Occipital lobe (tissue), 2 donors: ENCODE measurements around the gene AMOTL1. TPM values are rescaled to one million over a fixed set of nuclear protein-coding genes. Genes with fewer than 3 reads are reported as not detected.

Experiments used
- DNase-seq: peaks from one replicate; lab custom pipeline; 2025; lab: John Stamatoyannopoulos, UW
- total RNA-seq: library from RNA; depleted of rRNA; stranded (reverse); fragments of >200 nt; gene quantifications from one replicate; pipeline ENCODE4 v1.2.3, GENCODE V29; 2014

The AMOTL1 gene
- total RNA-seq, 1 donor from 2014 or later: 34.6 TPM

GRCh38 chr11:94815705-94816344, 47.7 kb downstream of the AMOTL1 start:
- DNase-seq: no peak

DNA sequence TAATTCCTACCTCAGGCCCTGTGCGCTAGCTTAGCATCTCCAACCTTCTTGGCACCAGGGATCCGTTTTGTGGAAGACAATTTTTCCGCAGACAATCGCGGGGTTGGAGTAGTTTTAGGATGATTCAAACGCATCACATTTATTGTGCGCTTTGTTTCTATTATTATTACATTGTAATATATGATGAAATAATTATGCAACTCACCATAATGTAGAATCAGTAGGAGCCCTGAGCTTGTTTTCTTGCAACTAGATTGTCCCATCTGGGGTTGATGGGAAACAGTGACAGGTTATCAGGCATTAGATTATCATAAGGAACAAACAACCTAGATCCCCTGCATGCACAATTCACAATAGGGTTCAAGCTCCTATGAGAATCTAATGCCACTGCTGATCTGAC, 52.3 kb downstream of the AMOTL1 start:
- DNase-seq: no peak

DNA sequence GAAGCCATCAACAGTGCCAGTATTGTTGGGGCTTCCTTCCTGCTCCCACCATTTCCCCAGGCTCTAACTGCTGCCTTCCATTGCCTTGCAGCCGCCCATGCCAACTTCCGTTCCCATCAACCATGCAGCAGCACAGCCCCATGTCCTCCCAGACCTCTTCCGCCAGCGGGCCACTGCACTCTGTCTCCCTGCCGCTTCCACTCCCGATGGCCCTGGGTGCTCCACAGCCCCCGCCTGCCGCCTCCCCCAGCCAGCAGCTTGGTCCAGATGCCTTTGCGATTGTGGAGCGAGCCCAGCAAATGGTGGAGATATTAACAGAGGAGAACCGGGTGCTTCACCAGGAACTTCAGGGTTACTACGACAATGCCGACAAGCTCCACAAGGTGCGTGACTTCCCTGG, 53.3 kb downstream of the AMOTL1 start:
- no peak for DNase-seq

GRCh38 chr11:94822080-94822479, 53.9 kb downstream of the AMOTL1 start:
- no peak for DNase-seq

GRCh38 chr11:94823102-94823732, 55.1 kb downstream of the AMOTL1 start:
- DNase-seq: no peak

DNA sequence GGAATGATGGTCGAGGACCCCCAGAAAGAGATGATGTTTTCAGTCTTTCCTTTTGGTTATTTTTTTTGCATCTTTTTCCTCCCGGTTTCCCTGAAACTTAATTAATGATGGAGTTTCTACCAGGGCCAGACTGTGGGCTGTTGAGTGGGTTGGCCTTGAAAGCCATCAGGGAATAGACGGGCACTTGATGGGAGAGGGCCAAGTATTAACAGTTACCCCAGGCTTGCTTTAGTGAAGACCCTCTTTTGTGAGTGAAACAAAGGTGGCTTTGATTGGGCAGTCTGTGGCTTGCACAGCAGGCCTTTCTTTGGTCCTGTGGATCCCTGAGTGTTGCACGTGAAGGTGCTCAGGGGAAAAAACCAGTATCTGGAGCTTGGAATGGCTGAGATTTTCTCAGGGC, 56.9 kb downstream of the AMOTL1 start:
- DNase-seq: no peak

- no peak for DNase-seq
Measured at GRCh38 chr11:94825481-94825880, 57.3 kb downstream of the AMOTL1 start.

GRCh38 chr11:94826415-94826814, 58.3 kb downstream of the AMOTL1 start:
- no peak for DNase-seq

DNA sequence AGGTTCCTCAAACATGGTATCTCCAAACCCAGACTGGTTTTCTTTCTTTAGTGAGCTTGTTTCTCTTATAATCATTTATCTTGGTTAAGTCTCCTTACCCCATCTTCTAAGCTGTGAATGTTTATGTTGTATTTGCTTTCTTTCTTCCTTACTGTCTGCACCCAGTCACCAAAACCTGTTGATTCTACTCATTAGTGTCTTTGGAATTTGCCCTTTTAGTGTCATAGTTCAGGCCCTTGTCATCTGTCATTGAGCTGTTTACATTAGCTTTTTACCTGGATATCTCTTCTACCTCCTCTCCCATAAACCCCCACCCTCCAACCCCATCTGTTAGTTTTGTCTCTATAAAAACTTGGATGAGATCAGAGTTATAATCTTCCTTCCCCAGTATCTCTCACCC, 59.9 kb downstream of the AMOTL1 start:
- DNase-seq: no peak

- DNase-seq: no peak
Measured at GRCh38 chr11:94830722-94831510, 62.8 kb downstream of the AMOTL1 start.

DNA sequence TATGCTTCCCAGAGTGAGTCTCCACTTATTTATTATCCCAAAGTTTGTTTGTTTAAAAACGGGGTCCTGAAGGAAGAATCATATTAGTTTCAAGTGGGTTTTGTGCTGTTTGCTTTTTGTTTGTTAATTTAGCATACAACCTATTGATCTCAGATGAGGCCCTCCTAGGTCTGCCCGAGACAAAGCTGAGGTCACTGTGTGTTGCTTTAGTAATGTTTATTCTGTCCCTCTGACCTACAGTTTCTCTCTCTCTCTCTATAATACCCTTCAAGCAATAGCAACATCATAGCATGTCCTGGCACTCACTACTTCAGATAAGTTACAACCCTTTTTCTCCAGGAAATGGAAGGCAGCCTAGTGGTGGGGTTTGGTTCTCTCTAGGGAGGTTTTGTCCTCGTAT, 63.4 kb downstream of the AMOTL1 start:
- DNase-seq: no peak

- DNase-seq: no peak
Measured at GRCh38 chr11:94832604-94833235, 64.6 kb downstream of the AMOTL1 start.

GRCh38 chr11:94834911-94835593, 66.9 kb downstream of the AMOTL1 start:
- DNase-seq: no peak

DNA sequence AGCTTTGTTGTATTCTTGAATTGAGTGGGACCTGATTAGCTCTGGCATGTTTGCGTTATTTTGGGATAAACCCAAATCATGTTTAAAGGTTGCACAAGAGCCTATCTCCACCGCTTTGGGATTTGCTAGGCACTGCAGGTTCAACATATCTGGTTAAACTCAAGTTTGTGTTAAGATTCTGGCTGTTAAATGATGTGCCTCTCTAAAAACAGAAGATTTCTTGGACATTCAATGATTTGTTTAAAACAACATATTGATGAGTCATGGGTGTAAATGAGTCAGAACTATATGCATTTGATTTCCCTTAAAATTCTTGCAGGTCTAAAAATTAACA, 67.4 kb downstream of the AMOTL1 start:
- no peak for DNase-seq

GRCh38 chr11:94837317-94837716, 69.2 kb downstream of the AMOTL1 start:
- no peak for DNase-seq

DNA sequence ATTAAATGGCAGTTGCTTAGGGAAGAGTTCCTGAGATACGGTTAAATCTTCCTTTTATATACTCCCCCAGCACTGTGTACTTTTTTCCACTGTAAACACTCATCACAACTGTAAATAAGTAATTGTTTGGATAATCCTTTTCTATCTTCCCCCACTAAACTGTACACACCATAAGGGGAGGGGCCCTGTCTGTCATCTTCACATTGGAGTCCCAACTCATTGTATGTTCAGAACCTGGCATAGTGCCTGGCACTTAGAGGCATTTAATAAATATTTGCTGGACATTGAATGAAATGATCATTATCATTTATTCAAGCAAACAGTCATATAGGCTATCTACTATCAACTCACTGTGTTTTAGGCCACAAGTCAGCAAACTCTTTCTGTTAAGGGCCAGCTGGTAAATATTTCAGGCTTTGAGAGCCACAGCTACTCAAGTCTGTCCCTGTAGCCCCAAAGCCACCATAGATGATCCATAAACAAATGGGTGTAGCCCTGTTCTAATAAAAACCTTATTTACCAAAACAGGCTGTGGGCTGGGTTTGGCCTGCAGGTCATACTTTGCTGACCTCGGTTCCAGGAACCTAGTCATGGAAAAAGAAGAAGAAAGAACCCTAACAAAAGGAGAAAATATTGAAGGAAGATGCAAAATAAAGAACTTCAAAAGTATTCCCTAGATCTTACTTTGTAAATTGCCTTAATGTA, 70.0 kb downstream of the AMOTL1 start:
- DNase-seq: no peak

DNA sequence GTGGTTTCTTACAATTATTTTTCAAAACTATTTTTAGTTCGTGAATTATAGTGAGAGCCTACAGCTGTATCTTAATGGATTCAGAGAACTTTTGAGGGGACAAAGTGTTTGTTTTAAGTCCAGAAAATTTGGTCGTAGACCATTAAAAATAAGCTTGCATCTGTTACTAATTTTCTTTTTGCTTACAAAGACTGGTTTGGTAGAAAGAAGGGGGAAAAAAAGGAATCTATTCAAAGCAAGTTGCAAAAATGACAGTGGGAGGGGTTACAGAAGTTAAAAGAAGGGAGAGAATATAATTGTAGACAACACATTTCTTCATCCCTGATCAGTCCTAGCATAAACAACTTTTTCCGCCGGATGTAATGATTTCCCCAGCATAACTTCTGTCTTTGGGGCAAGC, 72.1 kb downstream of the AMOTL1 start:
- no peak for DNase-seq

GRCh38 chr11:94844031-94844430, 75.9 kb downstream of the AMOTL1 start:
- DNase-seq: no peak

DNA sequence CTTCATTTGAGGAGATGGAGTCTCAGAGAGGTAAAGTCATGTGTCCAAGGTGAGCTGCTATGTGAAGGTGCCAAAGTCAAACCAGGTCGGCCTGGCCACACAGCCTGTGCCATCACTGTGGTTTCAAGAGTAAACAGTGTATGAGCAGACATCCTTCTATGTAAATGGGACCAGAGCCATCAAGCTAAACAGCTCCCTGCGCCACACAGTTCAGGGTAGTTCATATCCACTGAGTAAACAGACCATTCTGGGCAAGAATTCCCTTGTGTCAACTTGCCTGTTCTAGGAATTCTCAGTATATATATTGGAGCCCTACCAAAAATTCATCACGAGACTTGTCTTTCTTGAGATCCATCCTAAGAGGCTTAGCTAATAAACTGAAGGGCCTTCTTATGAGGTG, 77.5 kb downstream of the AMOTL1 start:
- DNase-seq: no peak

- no peak for DNase-seq
Measured at GRCh38 chr11:94849839-94850238, 81.7 kb downstream of the AMOTL1 start.
